HG02840 (cell line): ENCODE data around the gene GPR18.
A peak's percentile ranks its signal among the peaks of the same experiment; 100 is the strongest.
"Not testable (repeated sequence)": the region's sequence is repeated elsewhere in the genome, so short reads cannot be mapped to it uniquely, and the experiment has no call there.

Source experiments
- ATAC-seq: cut with Tn5 transposase; IDR thresholded peaks from one replicate; pipeline ENCODE4 v1.9.1; 2021; ENCODE audit warnings: mild to moderate bottlenecking, moderate library complexity, moderate number of reproducible peaks; ENCODE audit not compliant: unreplicated experiment, low FRiP score

Gene GPR18

GRCh38 chr13:99268822-99269221 is 10.6 kb upstream of the GPR18 start:
- no peak for ATAC-seq

DNA sequence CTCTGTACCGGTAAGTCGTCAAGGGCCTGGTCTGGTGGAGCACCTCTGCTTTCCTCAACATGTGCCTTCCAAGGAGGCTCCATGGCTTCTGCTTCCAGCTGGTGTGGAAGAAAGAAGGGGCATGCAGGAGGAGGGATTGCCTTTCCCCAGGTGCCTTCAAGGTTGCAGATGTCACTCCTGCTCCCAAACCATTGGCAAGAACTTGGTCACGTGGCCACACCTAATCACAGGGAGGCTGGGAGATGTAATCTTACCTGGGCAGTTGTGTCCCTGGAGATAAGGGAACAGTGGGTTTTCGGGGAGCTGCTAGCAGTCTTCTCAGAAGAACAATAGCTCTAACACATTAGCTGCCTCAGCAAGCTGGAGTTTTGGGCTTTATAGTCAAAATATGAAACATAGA is 9.7 kb upstream of the GPR18 start:
- ATAC-seq: no peak

- ATAC-seq: no peak
Measured at GRCh38 chr13:99266827-99267226, 8.6 kb upstream of the GPR18 start.

GRCh38 chr13:99265821-99266426 is 7.7 kb upstream of the GPR18 start:
- ATAC-seq: no peak

GRCh38 chr13:99265162-99265800 is 7.1 kb upstream of the GPR18 start:
- ATAC-seq: no peak

GRCh38 chr13:99264051-99264450 is 5.9 kb upstream of the GPR18 start:
- ATAC-seq: no peak

DNA sequence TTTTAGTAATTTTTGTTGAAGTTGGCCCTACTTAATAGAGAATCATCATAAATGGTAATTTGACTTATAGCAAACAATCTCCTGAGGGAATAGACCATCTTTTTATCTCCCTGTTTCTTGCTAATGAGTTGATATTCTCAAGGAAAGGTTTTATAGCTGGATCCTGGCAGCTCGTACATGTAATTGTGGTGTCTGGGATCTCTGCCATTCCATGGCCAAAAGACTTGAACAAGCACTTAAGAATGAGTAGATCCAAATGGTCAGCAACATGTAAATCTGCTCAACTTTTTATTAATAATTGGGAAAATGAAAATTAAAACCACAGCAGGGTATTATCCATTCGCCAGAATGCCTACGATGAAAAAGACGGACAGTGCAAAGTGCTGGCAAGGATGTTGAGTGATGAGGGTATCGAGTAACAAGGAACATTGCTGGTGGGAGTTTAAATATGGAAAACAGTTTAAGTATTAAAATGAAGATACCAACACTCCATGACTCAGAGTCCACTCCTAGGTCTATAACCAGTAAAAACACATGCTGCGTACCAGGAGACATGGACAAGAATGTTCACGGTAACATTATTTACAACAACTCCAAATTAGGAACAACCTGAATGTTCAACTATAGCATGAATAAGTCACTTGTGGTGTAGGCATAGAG is 5.1 kb upstream of the GPR18 start:
- ATAC-seq: no peak

GRCh38 chr13:99261059-99261458 is 2.9 kb upstream of the GPR18 start:
- ATAC-seq: no peak

DNA sequence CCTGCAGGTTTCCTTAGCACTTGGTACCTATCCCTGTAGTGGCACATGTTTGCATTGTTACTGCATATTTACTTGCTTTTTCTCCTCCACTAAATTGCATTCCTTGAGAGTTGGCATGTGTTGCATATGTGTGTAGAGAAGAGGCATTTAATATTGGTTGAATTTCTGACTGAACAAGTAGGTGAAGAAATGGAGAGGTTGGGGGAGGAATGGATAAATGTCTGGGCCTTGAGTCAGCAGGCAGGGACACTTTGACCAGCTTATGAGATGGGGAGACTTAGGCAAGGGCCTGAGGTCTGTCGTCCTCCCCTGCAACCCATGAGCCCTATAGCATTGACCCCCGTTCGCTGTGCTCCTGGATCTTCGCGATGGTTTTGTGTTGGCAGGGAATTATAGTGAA is 2.0 kb upstream of the GPR18 start:
- ATAC-seq: no peak

GRCh38 chr13:99258946-99259345 is 767 bp upstream of the GPR18 start:
- ATAC-seq: peak; percentile 71

GRCh38 chr13:99257291-99257690 is 888 bp downstream of the GPR18 start:
- ATAC-seq: no peak

DNA sequence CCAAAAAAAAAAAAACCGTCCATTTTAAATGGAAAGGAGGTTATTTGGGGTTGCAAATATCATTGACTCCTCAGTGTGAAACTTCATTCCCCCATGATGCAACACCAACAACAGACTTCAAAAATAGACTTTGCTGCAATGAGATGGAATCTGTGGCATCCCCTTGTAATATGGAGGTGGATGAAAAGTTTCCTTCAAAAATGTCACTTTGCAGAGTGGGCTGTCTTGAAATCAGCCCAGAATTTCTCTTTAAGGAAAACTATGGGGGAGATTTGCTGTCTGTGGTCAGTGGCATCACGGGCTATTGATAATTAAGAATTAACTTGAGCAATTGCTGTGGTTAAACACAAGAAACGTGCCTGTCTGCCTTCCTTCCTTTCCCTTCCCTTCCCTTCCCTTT is 1.5 kb downstream of the GPR18 start:
- no peak for ATAC-seq

DNA sequence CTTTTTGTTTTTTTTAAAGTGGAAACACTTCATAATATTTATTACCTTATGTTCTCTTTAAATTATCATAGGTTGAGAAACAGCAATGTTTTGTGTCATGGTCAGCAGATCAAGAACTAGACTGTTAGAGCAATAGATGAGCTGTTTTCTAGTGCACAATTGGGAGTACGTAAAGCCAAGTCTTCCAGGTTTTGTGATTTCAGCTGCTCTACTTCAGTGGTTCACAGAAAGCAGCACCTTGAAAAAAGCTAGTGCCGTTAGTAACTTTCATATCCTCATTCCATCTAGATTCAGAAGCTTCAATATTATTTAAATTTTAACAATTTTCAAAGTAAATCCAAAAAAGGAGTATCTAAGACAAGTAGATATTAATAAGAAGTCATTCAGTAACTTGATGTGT is 1.9 kb downstream of the GPR18 start:
- ATAC-seq: no peak

- no peak for ATAC-seq
Measured at GRCh38 chr13:99255271-99255670, 2.9 kb downstream of the GPR18 start.

GRCh38 chr13:99254830-99255229 is 3.3 kb downstream of the GPR18 start:
- ATAC-seq: no peak

DNA sequence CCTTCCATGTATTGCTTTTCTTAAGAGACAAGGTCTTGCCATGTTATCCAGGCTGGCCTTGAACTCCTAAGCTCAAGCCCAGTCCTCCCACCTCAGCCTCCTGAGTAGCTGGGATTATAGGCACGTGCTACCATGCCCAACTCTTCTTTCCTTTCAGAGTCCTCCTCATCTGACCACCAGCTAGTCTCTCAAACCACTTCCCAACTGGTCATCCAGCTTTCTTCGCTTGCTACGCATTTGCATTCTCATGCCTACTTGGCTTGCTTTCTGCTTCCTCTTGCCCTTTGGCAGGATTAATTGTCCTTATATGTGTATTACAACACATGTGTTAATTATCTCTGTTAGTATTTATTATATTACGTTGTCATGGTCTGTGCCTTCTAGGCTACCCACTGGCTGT is 6.3 kb downstream of the GPR18 start:
- no peak for ATAC-seq

- ATAC-seq: no peak
Measured at GRCh38 chr13:99250982-99251825, 7.0 kb downstream of the GPR18 start.

GRCh38 chr13:99249606-99250005 is 8.6 kb downstream of the GPR18 start:
- not testable (repeated sequence) for ATAC-seq

DNA sequence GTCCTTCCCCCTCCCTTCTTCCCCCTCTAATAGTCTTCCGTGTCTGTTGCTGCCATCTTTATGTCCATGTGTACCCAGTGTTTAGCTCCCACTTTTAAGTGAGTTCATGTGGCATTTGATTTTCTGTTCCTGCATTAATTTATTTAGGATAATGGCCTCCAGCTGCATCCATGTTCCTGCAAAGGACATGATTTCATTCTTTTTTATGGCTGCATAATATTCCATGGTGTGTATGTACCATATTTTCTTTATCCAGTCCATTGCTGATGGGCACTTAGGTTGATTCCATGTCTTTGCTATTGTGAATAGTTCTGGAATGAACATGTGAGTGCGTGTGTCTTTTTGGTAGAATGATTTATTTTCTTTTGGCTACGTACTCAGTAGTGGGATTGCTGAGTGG is 9.0 kb downstream of the GPR18 start:
- not testable (repeated sequence) for ATAC-seq

DNA sequence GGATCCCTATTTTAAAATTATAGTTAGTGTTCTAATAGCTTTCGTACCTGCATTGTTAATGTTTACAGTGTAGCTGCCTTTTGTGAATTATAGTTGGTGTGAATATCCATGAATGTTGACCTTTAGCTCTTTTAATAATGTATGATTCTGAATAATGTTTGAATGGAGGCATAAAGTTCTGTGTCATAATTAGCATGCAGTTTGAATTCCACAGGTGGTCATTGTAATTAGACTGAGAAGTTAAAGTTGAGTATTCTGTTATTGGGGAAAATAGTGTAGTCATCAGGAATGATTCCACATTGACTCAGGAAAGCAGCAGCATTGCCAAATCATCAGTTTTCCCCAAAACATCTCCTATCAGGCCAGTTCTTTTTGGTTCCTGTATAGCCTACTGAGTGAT is 12.1 kb downstream of the GPR18 start:
- no peak for ATAC-seq

GRCh38 chr13:99237981-99238662 is 20.1 kb downstream of the GPR18 start:
- no peak for ATAC-seq
